ENCODE results near the gene FAM200B. TPM values are rescaled to one million over a fixed set of nuclear protein-coding genes. Genes with fewer than 3 reads are reported as not detected.

FAM200B gene
- polyA plus RNA-seq, 1 donor (not counting 4 experiments of a cell fraction or from before 2014, with no cell fraction given), result 36.6 TPM

GRCh38 chr4:15677507-15677988 is 4.1 kb upstream of the FAM200B start:
- Histone ChIP-seq H3K4me2 (ENCODE audit: control insufficient read depth, extremely low read depth, insufficient read depth, low read depth, low read length) (peak overlapping the region; percentile 94), H3K9ac (ENCODE audit: control insufficient read depth, extremely low read depth, insufficient read depth, low read length) (peak overlapping the region; percentile 34), H3K4me3 (ENCODE audit: control insufficient read depth in 2 of 3, extremely low read depth in 1 of 3, insufficient read depth in 2 of 3, low read depth in 1 of 3, low read length in 3 of 3) (peak overlapping the region in 2 of 3 experiments; percentile 32 to 56), H3K27ac (ENCODE audit: control insufficient read depth, insufficient read depth, low read length) (peak overlapping the region; percentile 85), H3K9me1 (ENCODE audit: control insufficient read depth, extremely low read depth, insufficient read depth, low read length) (no peaks in the 10 kb centered on the region), H3K9me3 (ENCODE audit: control insufficient read depth, low read depth, low read length) (no peaks in the 10 kb centered on the region), H4K20me1 (ENCODE audit: control insufficient read depth, extremely low read depth, insufficient read depth, low read length) (no peaks in the 10 kb centered on the region), H2AFZ (ENCODE audit: control insufficient read depth, low read length) (peak overlapping the region; percentile 43), H3K36me3 (ENCODE audit: control insufficient read depth in 2 of 2, extremely low read depth in 1 of 2, insufficient read depth in 2 of 2, low read length in 2 of 2) (peaks cover 0 to 7% of the 10 kb centered on the region in 2 experiments), H3K4me1 (ENCODE audit: control insufficient read depth, extremely low read depth, insufficient read depth, low read length) (peaks cover 36% of the 10 kb centered on the region), H3K27me3 (ENCODE audit: control insufficient read depth, extremely low read depth, insufficient read depth, low read length) (no peaks in the 10 kb centered on the region), H3K79me2 (ENCODE audit: control insufficient read depth, insufficient read depth, low read length) (peaks cover 84% of the 10 kb centered on the region)
- dilution Hi-C loops (cut with MboI; ENCODE audit: extremely low pct_ligation_motif_present, low sequenced_read_pairs), result no loop called here
- DNase-seq (ENCODE audit: low read depth, low spot score) (peak; percentile 91), FAIRE-seq (peak; percentile 94)
- TF ChIP-seq EZH2 (IDR thresholded peaks at IDR 0.05; ENCODE audit: low read length) (no peak), CTCF (optimal IDR thresholded peaks at IDR 0.05 in 1 of 3, IDR thresholded peaks at IDR 0.05 in 1 of 3, conservative IDR thresholded peaks at IDR 0.05 in 1 of 3; ENCODE audit: extremely low read depth in 1 of 3, insufficient read depth in 2 of 3, low read length in 3 of 3) (peak in 1 of 3 experiments; percentile 8)

- peaks cover 84% of the 10 kb centered on the region for H3K79me2 ChIP-seq (ENCODE audit: control insufficient read depth, insufficient read depth, low read length)
- dilution Hi-C loops (cut with MboI; ENCODE audit: extremely low pct_ligation_motif_present, low sequenced_read_pairs), result no loop called here
- no peak for DNase-seq (ENCODE audit: low read depth, low spot score)
- no peaks in the 10 kb centered on the region for H3K27me3 ChIP-seq (ENCODE audit: control insufficient read depth, extremely low read depth, insufficient read depth, low read length)
- no peaks in the 10 kb centered on the region for H4K20me1 ChIP-seq (ENCODE audit: control insufficient read depth, extremely low read depth, insufficient read depth, low read length)
- TF ChIP-seq EZH2 (IDR thresholded peaks at IDR 0.05; ENCODE audit: low read length), result no peak
- TF ChIP-seq CTCF (optimal IDR thresholded peaks at IDR 0.05 in 1 of 3, IDR thresholded peaks at IDR 0.05 in 1 of 3, conservative IDR thresholded peaks at IDR 0.05 in 1 of 3; ENCODE audit: extremely low read depth in 1 of 3, insufficient read depth in 2 of 3, low read length in 3 of 3), result no peak
- H2AFZ ChIP-seq (ENCODE audit: control insufficient read depth, low read length), result no peak overlapping the region
- peak overlapping the region; percentile 91 for H3K27ac ChIP-seq (ENCODE audit: control insufficient read depth, insufficient read depth, low read length)
- no peak for FAIRE-seq
- H3K9me3 ChIP-seq (ENCODE audit: control insufficient read depth, low read depth, low read length), result no peaks in the 10 kb centered on the region
- peak overlapping the region; percentile 60 to 88 (median 79) for H3K4me3 ChIP-seq (ENCODE audit: control insufficient read depth in 2 of 3, extremely low read depth in 1 of 3, insufficient read depth in 2 of 3, low read depth in 1 of 3, low read length in 3 of 3)
- no peaks in the 10 kb centered on the region for H3K9me1 ChIP-seq (ENCODE audit: control insufficient read depth, extremely low read depth, insufficient read depth, low read length)
- peak overlapping the region; percentile 85 for H3K9ac ChIP-seq (ENCODE audit: control insufficient read depth, extremely low read depth, insufficient read depth, low read length)
- H3K36me3 ChIP-seq (ENCODE audit: control insufficient read depth in 2 of 2, extremely low read depth in 1 of 2, insufficient read depth in 2 of 2, low read length in 2 of 2), result peaks cover 0 to 9% of the 10 kb centered on the region in 2 experiments
- H3K4me1 ChIP-seq (ENCODE audit: control insufficient read depth, extremely low read depth, insufficient read depth, low read length), result peaks cover 54% of the 10 kb centered on the region
- H3K4me2 ChIP-seq (ENCODE audit: control insufficient read depth, extremely low read depth, insufficient read depth, low read depth, low read length), result peak overlapping the region; percentile 94
Observed at GRCh38 chr4:15681067-15681371, 608 bp upstream of the FAM200B start.

Data from keratinocyte (primary cell).